Liver (tissue), 9 donors: ENCODE results near the gene CLASP2. TPM values are rescaled to one million over a fixed set of nuclear protein-coding genes. Genes with fewer than 3 reads are reported as not detected.

ENCODE experiments used
- DNase-seq: peaks from one replicate; pipeline ENCODE4 v3.0.0-alpha.2; 2017; ENCODE audit warnings: low spot score
- H3K27ac ChIP-seq, 2 donors: one replicate each; pipeline ENCODE4 v1.7.0; 2013; ENCODE audit warnings: inconsistent platforms in 2 of 2, low read length in 2 of 2, control low read depth in 1 of 2, low read depth in 1 of 2, mild to moderate bottlenecking in 1 of 2
- H3K27me3 ChIP-seq, 4 donors: one replicate each; pipeline versions ENCODE4 v1.6.1 to v1.7.0; 2013; ENCODE audit warnings: low read length in 3 of 4, inconsistent platforms in 1 of 4, mild to moderate bottlenecking in 1 of 4, moderate library complexity in 1 of 4; ENCODE audit not compliant: control insufficient read depth in 4 of 4, insufficient read depth in 4 of 4
- H3K36me3 ChIP-seq, 4 donors: one replicate each; pipeline versions ENCODE4 v1.6.1 to v1.7.0; 2013; ENCODE audit warnings: low read length in 3 of 4, mild to moderate bottlenecking in 3 of 4, low read depth in 1 of 4, moderate library complexity in 1 of 4; ENCODE audit not compliant: control insufficient read depth in 4 of 4, insufficient read depth in 3 of 4
- H3K4me1 ChIP-seq, 4 donors: one replicate each; pipeline versions ENCODE4 v1.6.1 to v1.7.0; 2013; ENCODE audit warnings: low read length in 3 of 4, mild to moderate bottlenecking in 3 of 4, moderate library complexity in 1 of 4; ENCODE audit not compliant: control insufficient read depth in 4 of 4, insufficient read depth in 4 of 4
- H3K4me3 ChIP-seq, 3 donors: one replicate each; pipeline versions ENCODE4 v1.6.1 to v1.7.0; 2013; ENCODE audit warnings: low read length in 3 of 3, control low read depth in 1 of 3, low read depth in 1 of 3, mild to moderate bottlenecking in 1 of 3
- H3K9ac ChIP-seq, 2 donors: one replicate each; pipeline ENCODE4 v1.7.0; 2013; ENCODE audit warnings: low read length in 2 of 2, mild to moderate bottlenecking in 2 of 2, moderate library complexity in 2 of 2, control low read depth in 1 of 2, low read depth in 1 of 2
- H3K9me3 ChIP-seq, 4 donors: one replicate each; pipeline versions ENCODE4 v1.6.1 to v1.7.0; 2013; ENCODE audit warnings: low read length in 3 of 4; ENCODE audit not compliant: control insufficient read depth in 4 of 4
- CTCF ChIP-seq: fragments of 150-350 bp; IDR thresholded peaks from 2 replicates; pipeline ENCODE4 v1.5.1; 2017; ENCODE audit warnings: improper control_type of control experiment, low read depth, low read length; ENCODE audit not compliant: missing input control
- EGR1 ChIP-seq, 2 donors: IDR thresholded peaks; 2 replicates each; pipeline ENCODE4 v1.6.1; 2016 to 2018; ENCODE audit warnings: antibody characterized with exemption in 2 of 2, low read depth in 2 of 2
- FOXA1 ChIP-seq: IDR thresholded peaks from 2 replicates; pipeline ENCODE4 v1.6.1; 2016; ENCODE audit warnings: antibody characterized with exemption
- FOXA2 ChIP-seq: IDR thresholded peaks from 2 replicates; pipeline ENCODE4 v1.6.1; 2016; ENCODE audit warnings: antibody characterized with exemption
- GABPA ChIP-seq, 2 donors: IDR thresholded peaks in 1 of 2; conservative IDR thresholded peaks in 1 of 2; 2 replicates each; pipeline ENCODE4 v1.6.1; 2016; ENCODE audit warnings: antibody characterized with exemption in 2 of 2, mild to moderate bottlenecking in 1 of 2, moderate library complexity in 1 of 2
- HNF4A ChIP-seq, 2 donors: conservative IDR thresholded peaks; 2 replicates each; pipeline ENCODE4 v1.6.1; 2016; ENCODE audit warnings: antibody characterized with exemption in 2 of 2, mild to moderate bottlenecking in 2 of 2
- HNF4G ChIP-seq: IDR thresholded peaks from 2 replicates; pipeline ENCODE4 v1.6.1; 2016; ENCODE audit warnings: antibody characterized with exemption
- JUND ChIP-seq, 2 donors: IDR thresholded peaks; 2 replicates each; pipeline ENCODE4 v1.6.1; 2016; ENCODE audit warnings: antibody characterized with exemption in 2 of 2
- MAX ChIP-seq: IDR thresholded peaks from 2 replicates; pipeline ENCODE4 v1.6.1; 2016; ENCODE audit warnings: antibody characterized with exemption
- NR2F2 ChIP-seq: IDR thresholded peaks from 2 replicates; pipeline ENCODE4 v1.6.1; 2016; ENCODE audit warnings: antibody characterized with exemption
- RAD21 ChIP-seq, 2 donors: IDR thresholded peaks; 2 replicates each; pipeline ENCODE4 v1.6.1; 2016; ENCODE audit warnings: antibody characterized with exemption in 2 of 2, mild to moderate bottlenecking in 2 of 2
- REST ChIP-seq: IDR thresholded peaks from 2 replicates; pipeline ENCODE4 v1.6.1; 2016; ENCODE audit warnings: antibody characterized with exemption, mild to moderate bottlenecking
- RXRA ChIP-seq, 2 donors: IDR thresholded peaks; 2 replicates each; pipeline ENCODE4 v1.6.1; 2017 to 2018; ENCODE audit warnings: antibody characterized with exemption in 2 of 2, mild to moderate bottlenecking in 1 of 2
- SP1 ChIP-seq: IDR thresholded peaks from 2 replicates; pipeline ENCODE4 v1.6.1; 2018; ENCODE audit warnings: antibody characterized with exemption, mild to moderate bottlenecking
- TAF1 ChIP-seq: conservative IDR thresholded peaks from 2 replicates; pipeline ENCODE4 v1.6.1; 2016; ENCODE audit warnings: antibody characterized with exemption, mild to moderate bottlenecking
- YY1 ChIP-seq: IDR thresholded peaks from 2 replicates; pipeline ENCODE4 v1.6.1; 2016; ENCODE audit warnings: antibody characterized with exemption, mild to moderate bottlenecking
- ZBTB33 ChIP-seq: IDR thresholded peaks from 2 replicates; pipeline ENCODE4 v1.6.1; 2016; ENCODE audit warnings: antibody characterized with exemption
- WGBS: extraction: QIAGEN DNeasy Blood & Tissue Kit; methylation state at CpG from one replicate; pipeline ENCODE4 v1.1.7; 2013; 5-methylcytosine and 5-hydroxymethylcytosine counted together
- polyA plus RNA-seq, 2 donors: library from polyadenylated mRNA; stranded (reverse) in 1 of 2; unstranded in 1 of 2; fragments of 200-250 nt in 1 of 2; fragments of >200 nt in 1 of 2; fragmentation: Nextera tagmentation in 1 of 2; extraction: Ambion mirVana in 1 of 2; gene quantifications; one replicate each; pipeline versions ENCODE4 v1.2.1 to v1.2.3, GENCODE V29; 2013 to 2015
- total RNA-seq, 2 donors: library from RNA; depleted of rRNA; stranded (reverse); fragments of >200 nt; gene quantifications; one replicate each; pipeline ENCODE4 v1.2.3, GENCODE V29; 2014
- TF ChIP-seq, protein P1 (sequence below): IDR thresholded peaks from 2 replicates; pipeline ENCODE4 v1.6.1; 2016; ENCODE audit warnings: antibody characterized with exemption
- donor health status: healthy.
- donor health status: healthy.
- donor health status: healthy.
- donor health status: healthy.
- donor health status: healthy.

The CLASP2 gene
- total and polyA plus RNA-seq, 4 donors, result 3.7 to 27.6 (median 17.3) TPM

GRCh38 chr3:33474896-33475295 lies 243.2 kb downstream of the CLASP2 start:
- H3K9ac ChIP-seq, result no peak overlapping the region
- no peaks in the 10 kb centered on the region for H3K27me3 ChIP-seq
- H3K4me1 ChIP-seq, result peaks cover 0 to 4% (median 2%) of the 10 kb centered on the region in 4 donors
- DNase-seq, result no peak
- WGBS, result 70% methylated on average over 2 of the region's 2 CpGs
- H3K4me3 ChIP-seq, result no peak overlapping the region
- no peak overlapping the region for H3K27ac ChIP-seq
- H3K9me3 ChIP-seq, result no peaks in the 10 kb centered on the region
- peaks cover 0 to under 1% (median 0%) of the 10 kb centered on the region in 4 donors for H3K36me3 ChIP-seq
- TF ChIP-seq MAX, result no peak
- no peak for TF ChIP-seq GABPA (IDR thresholded peaks at IDR 0.05 in 1 of 2, conservative IDR thresholded peaks at IDR 0.05 in 1 of 2)
- TF ChIP-seq CTCF, result no peak
- TF ChIP-seq YY1, result no peak
- no peak for TF ChIP-seq TAF1
- no peak for TF ChIP-seq RAD21 (IDR thresholded peaks at IDR 0.05)
- no peak for TF ChIP-seq SP1
- TF ChIP-seq HNF4G, result no peak
- TF ChIP-seq, protein P1, sequence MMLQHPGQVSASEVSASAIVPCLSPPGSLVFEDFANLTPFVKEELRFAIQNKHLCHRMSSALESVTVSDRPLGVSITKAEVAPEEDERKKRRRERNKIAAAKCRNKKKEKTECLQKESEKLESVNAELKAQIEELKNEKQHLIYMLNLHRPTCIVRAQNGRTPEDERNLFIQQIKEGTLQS, result no peak
- TF ChIP-seq FOXA1, result no peak

DNA sequence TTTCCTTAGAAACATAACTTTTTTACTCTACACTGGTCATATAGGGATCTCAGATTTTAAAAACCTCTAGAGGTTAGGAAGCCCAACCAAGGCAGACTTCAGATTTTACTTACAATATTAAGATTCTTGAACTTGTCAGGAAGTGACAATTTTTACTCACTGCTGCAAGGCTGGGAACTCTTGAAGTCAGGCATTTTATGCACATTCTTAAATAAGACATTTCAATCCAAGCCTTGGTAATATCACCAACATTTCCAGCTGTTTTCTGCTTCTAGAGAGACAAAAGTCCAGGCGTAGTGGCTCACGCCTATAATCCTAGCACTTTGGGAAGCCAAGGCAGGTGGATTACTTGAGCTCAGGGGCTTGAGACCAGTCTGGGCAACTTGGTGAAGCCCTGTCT lies 244.2 kb downstream of the CLASP2 start:
- WGBS, result 98% methylated on average over 2 of the region's 2 CpGs
- Histone ChIP-seq H3K9me3 (no peaks in the 10 kb centered on the region), H3K36me3 (no peaks in the 10 kb centered on the region), H3K4me3 (no peak overlapping the region), H3K27ac (no peak overlapping the region), H3K4me1 (no peaks in the 10 kb centered on the region), H3K9ac (no peak overlapping the region), H3K27me3 (no peaks in the 10 kb centered on the region)
- DNase-seq, result no peak
- TF ChIP-seq EGR1 (IDR thresholded peaks at IDR 0.05; ENCODE audit: low read depth in 2 of 2) (no peak), REST (no peak), NR2F2 (no peak), GABPA (IDR thresholded peaks at IDR 0.05 in 1 of 2, conservative IDR thresholded peaks at IDR 0.05 in 1 of 2) (no peak), SP1 (no peak), JUND (IDR thresholded peaks at IDR 0.05) (no peak), FOXA2 (no peak), YY1 (no peak), MAX (no peak), TAF1 (no peak), RXRA (IDR thresholded peaks at IDR 0.05) (no peak), HNF4A (conservative IDR thresholded peaks at IDR 0.05) (no peak), ZBTB33 (no peak)
- TF ChIP-seq, protein P1, result no peak
